GM23338 (cell line): ENCODE data around the gene TMED8. TPM values are rescaled to one million over a fixed set of nuclear protein-coding genes. Genes with fewer than 3 reads are reported as not detected.

ENCODE experiments used
- ATAC-seq: fragments of 200-7000 bp; cut with Tn5 transposase; 3 replicates; pipeline ENCODE4 v1.9.1; 2020
- DNase-seq: peaks from one replicate; pipeline ENCODE4 v3.0.0-alpha.2; 2015; ENCODE audit warnings: low spot score
- H2AFZ ChIP-seq: fragments of 200-600 bp; sonication (generic); 2 replicates; pipeline ENCODE4 v1.8.0; 2016; ENCODE audit warnings: antibody characterized with exemption, mild to moderate bottlenecking, moderate library complexity
- H3F3A ChIP-seq: fragments of 200-600 bp; sonication (generic); replicated peaks from 2 replicates; pipeline ENCODE4 v1.8.0; 2017; ENCODE audit warnings: antibody characterized with exemption, mixed run types, low read depth
- H3K27ac ChIP-seq: fragments of 200-600 bp; sonication (generic); 2 replicates; pipeline ENCODE4 v1.6.1; 2016; ENCODE audit warnings: low read depth
- H3K27me3 ChIP-seq: fragments of 200-600 bp; sonication (generic); 2 replicates; pipeline ENCODE4 v1.8.0; 2016; ENCODE audit warnings: mild to moderate bottlenecking, mixed run types, moderate library complexity; ENCODE audit not compliant: insufficient read depth
- H3K36me3 ChIP-seq: fragments of 200-600 bp; sonication (generic); 2 replicates; pipeline ENCODE4 v1.8.0; 2016; ENCODE audit warnings: mild to moderate bottlenecking; ENCODE audit not compliant: insufficient read depth
- H3K4me1 ChIP-seq: fragments of 200-600 bp; sonication (generic); 2 replicates; pipeline ENCODE4 v1.8.0; 2016; ENCODE audit warnings: mild to moderate bottlenecking, moderate library complexity; ENCODE audit not compliant: insufficient read depth
- H3K4me2 ChIP-seq: fragments of 200-600 bp; sonication (generic); 2 replicates; pipeline ENCODE4 v1.7.1; 2017; ENCODE audit warnings: mixed run types
- H3K4me3 ChIP-seq: fragments of 200-600 bp; sonication (generic); 2 replicates; pipeline ENCODE4 v1.6.1; 2016; ENCODE audit warnings: mixed run types
- H3K79me2 ChIP-seq: fragments of 200-600 bp; sonication (generic); replicated peaks from 2 replicates; pipeline ENCODE4 v1.8.0; 2017; ENCODE audit warnings: mild to moderate bottlenecking; ENCODE audit not compliant: insufficient read depth
- H3K9me2 ChIP-seq: fragments of 200-600 bp; sonication (generic); 2 replicates; pipeline ENCODE4 v1.8.0; 2017; ENCODE audit not compliant: insufficient read depth
- H4K20me1 ChIP-seq: fragments of 200-600 bp; sonication (generic); replicated peaks from 2 replicates; pipeline ENCODE4 v1.8.0; 2017; ENCODE audit warnings: mild to moderate bottlenecking; ENCODE audit not compliant: insufficient read depth
- H3K27ac Mint-ChIP-seq: 2 replicates; pipeline ENCODE4 v1.8.0; 2020; ENCODE audit warnings: inconsistent platforms, mild to moderate bottlenecking, moderate library complexity, mixed read lengths
- H3K27me3 Mint-ChIP-seq: 3 replicates; pipeline ENCODE4 v1.8.0; 2022; ENCODE audit warnings: low read depth, mild to moderate bottlenecking, moderate library complexity, mixed read lengths, inconsistent platforms; ENCODE audit not compliant: insufficient read depth, poor library complexity
- H3K36me3 Mint-ChIP-seq: 3 replicates; pipeline ENCODE4 v1.8.0; 2021; ENCODE audit warnings: low read depth, mild to moderate bottlenecking, inconsistent platforms, moderate library complexity, mixed read lengths
- H3K4me1 Mint-ChIP-seq: 3 replicates; pipeline ENCODE4 v1.8.0; 2020; ENCODE audit warnings: mild to moderate bottlenecking, inconsistent platforms, mixed read lengths
- H3K4me3 Mint-ChIP-seq: 3 replicates; pipeline ENCODE4 v1.8.0; 2021; ENCODE audit warnings: moderate library complexity, mild to moderate bottlenecking, inconsistent platforms, mixed read lengths
- H3K9me3 Mint-ChIP-seq: 3 replicates; pipeline ENCODE4 v1.8.0; 2020; ENCODE audit warnings: moderate library complexity, mild to moderate bottlenecking, inconsistent platforms, mixed read lengths
- CREB1 ChIP-seq: fragments of 250-450 bp; sonication (Bioruptor Pico); IDR thresholded peaks from 2 replicates; pipeline ENCODE4 v1.5.0; 2020; ENCODE audit warnings: low read depth, mild to moderate bottlenecking, moderate library complexity
- CTCF ChIP-seq, 2 experiments: fragments of 200-600 bp in 1 of 2; sonication (generic) in 1 of 2; conservative IDR thresholded peaks; 2 replicates each; pipeline versions ENCODE4 v1.5.1 to v1.6.1; 2016 to 2017; ENCODE audit warnings: antibody characterized with exemption in 2 of 2, low read depth in 2 of 2, mild to moderate bottlenecking in 2 of 2, moderate library complexity in 1 of 2
- ETS1 ChIP-seq: IDR thresholded peaks from 2 replicates; pipeline ENCODE4 v1.6.1; 2016; ENCODE audit warnings: antibody characterized with exemption
- EZH2 ChIP-seq: fragments of 200-600 bp; sonication (generic); IDR thresholded peaks from one replicate; pipeline ENCODE4 v1.8.0; 2017; ENCODE audit warnings: antibody characterized with exemption, mild to moderate bottlenecking, low read depth; ENCODE audit not compliant: unreplicated experiment
- EZH2phosphoT487 ChIP-seq: fragments of 200-600 bp; sonication (generic); IDR thresholded peaks from one replicate; pipeline ENCODE4 v1.8.1; 2018; ENCODE audit warnings: antibody characterized with exemption; ENCODE audit not compliant: unreplicated experiment
- JUNB ChIP-seq: IDR thresholded peaks from one replicate; pipeline ENCODE4 v1.6.1; 2016; ENCODE audit warnings: antibody characterized with exemption; ENCODE audit not compliant: unreplicated experiment
- NANOG ChIP-seq: IDR thresholded peaks from 2 replicates; pipeline ENCODE4 v1.6.1; 2016; ENCODE audit warnings: antibody characterized with exemption, borderline replicate concordance
- POLR2AphosphoS5 ChIP-seq: IDR thresholded peaks from 2 replicates; pipeline ENCODE4 v1.6.1; 2016; ENCODE audit warnings: antibody characterized with exemption, low read depth
- REST ChIP-seq: IDR thresholded peaks from one replicate; pipeline ENCODE4 v1.6.1; 2018; ENCODE audit warnings: antibody characterized with exemption; ENCODE audit not compliant: unreplicated experiment
- STAT1 ChIP-seq: IDR thresholded peaks from one replicate; pipeline ENCODE4 v1.6.1; 2016; ENCODE audit warnings: antibody characterized with exemption; ENCODE audit not compliant: unreplicated experiment
- ZNF114 ChIP-seq: fragments of 250-450 bp; sonication (Bioruptor Pico); IDR thresholded peaks from 2 replicates; pipeline ENCODE4 v1.5.0; 2020; ENCODE audit warnings: mild to moderate bottlenecking, moderate library complexity
- ZNF331 ChIP-seq: fragments of 250-450 bp; sonication (Bioruptor Pico); IDR thresholded peaks from 2 replicates; pipeline ENCODE4 v1.5.0; 2020; ENCODE audit warnings: low read depth, mild to moderate bottlenecking, moderate library complexity
- ZNF462 ChIP-seq: fragments of 250-450 bp; sonication (Bioruptor Pico); IDR thresholded peaks from 2 replicates; pipeline ENCODE4 v1.5.0; 2020; ENCODE audit warnings: mild to moderate bottlenecking, moderate library complexity
- polyA plus RNA-seq: library from polyadenylated mRNA; unstranded; fragments of >200 nt; fragmentation: Nextera tagmentation; extraction: Ambion mirVana; gene quantifications from 2 replicates; pipeline ENCODE4 v1.2.1, GENCODE V29; 2016
- total RNA-seq: library from RNA; depleted of rRNA; stranded (reverse); fragments of >200 nt; shearing (Covaris generic); gene quantifications from 2 replicates; pipeline ENCODE4 v1.2.3, GENCODE V29; 2014

TMED8 gene
- total and polyA plus RNA-seq, 2 experiments from 2014 or later: 4.3 to 13.8 TPM

- H3K4me2 ChIP-seq: no peak overlapping the region
- Mint-ChIP-seq H3K27ac (peak overlapping the region; percentile 94; the same call in 1 of the 2 replicates), H3K4me1 (peaks cover 79% of the 10 kb centered on the region), H3K27me3 (no peaks in the 10 kb centered on the region), H3K4me3 (no peak overlapping the region), H3K36me3 (peaks cover 20% of the 10 kb centered on the region), H3K9me3 (no peaks in the 10 kb centered on the region)
- H3K27ac ChIP-seq: peak overlapping the region; percentile 68; the same call in 1 of the 2 replicates
- ATAC-seq: no peak
- TF ChIP-seq REST (no peak), ETS1 (no peak), ZNF462 (CRISPR knock-in tag) (no peak), ZNF114 (no peak), JUNB (no peak), NANOG (no peak), STAT1 (no peak), ZNF331 (no peak), CREB1 (CRISPR knock-in tag) (no peak), EZH2 (no peak), EZH2phosphoT487 (no peak), POLR2AphosphoS5 (no peak), CTCF (conservative IDR thresholded peaks at IDR 0.05; ENCODE audit: low read depth in 2 of 2) (no peak)
- no peaks in the 10 kb centered on the region for H3K27me3 ChIP-seq
- no peaks in the 10 kb centered on the region for H4K20me1 ChIP-seq
- 0 out of 2 replicates have a peak, but pooled peaks cover 4% of the 10 kb centered on the region for H3K9me2 ChIP-seq
- H3K4me3 ChIP-seq: no peak overlapping the region
- no peaks in the 10 kb centered on the region for H3K79me2 ChIP-seq
- no peaks in the 10 kb centered on the region for H3F3A ChIP-seq
- H3K36me3 ChIP-seq: no peaks in the 10 kb centered on the region
- no peak for DNase-seq
- H3K4me1 ChIP-seq: peaks cover 51% of the 10 kb centered on the region
- H2AFZ ChIP-seq: no peak overlapping the region
These were observed 37.5 kb downstream of the TMED8 start for GRCh38 chr14:77339407-77339806.
